ENCODE data around the gene ARMC7. TPM values are rescaled to one million over a fixed set of nuclear protein-coding genes. Genes with fewer than 3 reads are reported as not detected.

Gene ARMC7
- total RNA-seq, 1 donor from 2014 or later: 1.0 TPM

Small RNAs within 50 kb of the gene (small RNA-seq; reads per million reads assigned to genes)
- not detected for gene AC111186.1
- not detected for gene RF00019

Other genes starting within 250 kb of the ARMC7 start
- gene FDXR, start 237.0 kb upstream of the ARMC7 start, total RNA-seq: 3.7 TPM
- gene FADS6, start 216.3 kb upstream of the ARMC7 start, total RNA-seq: not detected
- under 0.01 TPM for gene USH1G, start 186.7 kb upstream of the ARMC7 start, total RNA-seq
- gene OTOP2, start 185.7 kb upstream of the ARMC7 start, total RNA-seq: not detected
- not detected for gene OTOP3, start 174.1 kb upstream of the ARMC7 start, total RNA-seq
- gene HID1, start 137.2 kb upstream of the ARMC7 start, total RNA-seq: 3.7 TPM
- gene CDR2L, start 122.3 kb upstream of the ARMC7 start, total RNA-seq: 2.6 TPM
- gene MRPL58, start 97.3 kb upstream of the ARMC7 start, total RNA-seq: 20.9 TPM
- gene ATP5PD, start 63.0 kb upstream of the ARMC7 start, total RNA-seq: 247 TPM
- 9.4 TPM for gene KCTD2, start 62.7 kb upstream of the ARMC7 start, total RNA-seq
- 4.2 TPM for gene SLC16A5, start 22.0 kb upstream of the ARMC7 start, total RNA-seq
- 32.9 TPM for gene NT5C, start 21.8 kb downstream of the ARMC7 start, total RNA-seq
- 109 TPM for gene JPT1, start 44.5 kb downstream of the ARMC7 start, total RNA-seq
- 62.1 TPM for gene SUMO2, start 73.0 kb downstream of the ARMC7 start, total RNA-seq
- 22.4 TPM for gene NUP85, start 95.7 kb downstream of the ARMC7 start, total RNA-seq
- 4.7 TPM for gene GGA3, start 151.6 kb downstream of the ARMC7 start, total RNA-seq
- 71.5 TPM for gene MRPS7, start 151.9 kb downstream of the ARMC7 start, total RNA-seq
- 7.8 TPM for gene MIF4GD, start 161.3 kb downstream of the ARMC7 start, total RNA-seq
- 1.0 TPM for gene SLC25A19, start 179.5 kb downstream of the ARMC7 start, total RNA-seq